Hepatic stellate cell (primary cell): Measurements from ENCODE around the gene CADPS2.

Experiments
- DNase-seq: peaks from one replicate; pipeline ENCODE4 v3.0.0; 2011; ENCODE audit warnings: low spot score

CADPS2 gene

DNA sequence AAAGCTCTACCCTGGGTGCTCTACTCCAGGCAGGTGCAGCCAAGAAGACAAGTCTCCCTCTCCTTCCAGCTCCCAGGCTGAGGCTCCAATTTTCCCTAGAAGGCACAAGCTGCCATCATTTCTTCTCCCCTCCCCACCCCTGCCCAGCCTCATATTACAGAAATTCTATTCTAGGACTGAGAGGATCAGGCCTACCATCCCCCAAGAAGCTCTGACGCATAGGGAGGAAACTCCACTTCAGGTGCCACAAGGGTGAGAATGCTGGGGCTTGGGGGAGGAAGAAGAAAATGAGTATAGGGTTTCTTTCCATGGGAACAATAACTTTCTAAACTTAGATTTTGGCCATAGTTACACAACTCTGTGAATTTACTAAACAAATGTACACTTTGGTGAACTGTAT lies 617.0 kb downstream of the CADPS2 start:
- DNase-seq = no peak
